Stimulated activated CD8-positive, alpha-beta memory T cell treated with anti-CD3 and anti-CD28 coated beads, Interleukin-15, amount 100 ng/mL, for 24 hours (primary cell): ENCODE results near the gene NADK.
"Not testable (repeated sequence)": the region's sequence is repeated elsewhere in the genome, so short reads cannot be mapped to it uniquely, and the experiment has no call there.

Source experiments
- DNase-seq: peaks from one replicate; pipeline ENCODE4 v3.0.0-alpha.2; 2020; ENCODE audit warnings: low read depth

The NADK gene

DNA sequence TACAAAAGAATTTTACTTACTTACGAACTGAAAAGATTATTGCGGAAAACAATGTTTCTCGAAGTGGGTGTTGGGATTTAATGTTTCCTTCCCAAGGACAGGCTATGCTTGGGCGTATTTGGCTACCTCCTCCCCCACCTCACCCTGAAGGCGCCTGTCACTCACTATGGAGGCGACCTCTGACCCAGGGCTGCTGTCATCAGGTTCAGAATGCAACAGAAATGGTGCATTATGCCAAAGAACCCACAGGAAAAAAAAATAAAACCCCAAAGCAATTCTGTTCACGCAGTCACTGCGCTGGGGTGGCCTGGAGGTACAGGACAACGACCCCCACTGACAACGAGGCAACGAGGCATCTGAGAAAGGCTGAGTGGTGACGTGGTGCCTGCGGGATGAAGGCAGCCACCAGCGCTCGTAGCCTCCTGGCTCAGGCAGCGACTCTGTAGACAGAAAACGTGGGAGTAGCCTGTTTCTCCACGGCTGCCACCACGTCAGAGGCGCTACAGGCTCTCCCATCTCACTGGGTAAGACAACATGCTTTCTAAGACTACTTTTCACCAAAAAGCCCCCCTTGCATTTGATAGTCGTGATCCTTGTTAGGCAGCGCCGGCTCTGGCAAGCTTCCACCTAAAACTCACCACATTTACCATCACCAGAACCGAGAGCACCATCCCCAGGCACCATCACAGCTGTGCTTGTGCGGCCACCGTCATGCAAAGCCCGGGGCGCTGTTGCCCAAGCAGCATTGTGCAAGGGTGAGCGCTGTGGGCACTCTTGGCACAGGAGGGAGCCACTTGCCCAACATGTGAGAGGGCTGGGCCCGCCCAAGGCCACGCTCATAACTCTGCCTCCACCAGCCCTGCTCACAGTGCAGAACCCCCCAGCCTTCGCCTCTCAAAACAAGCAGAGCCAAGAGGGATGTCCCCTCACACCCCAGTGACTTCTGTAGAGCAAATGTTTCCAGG lies 14.3 kb downstream of the NADK start:
- DNase-seq, result no peak

DNA sequence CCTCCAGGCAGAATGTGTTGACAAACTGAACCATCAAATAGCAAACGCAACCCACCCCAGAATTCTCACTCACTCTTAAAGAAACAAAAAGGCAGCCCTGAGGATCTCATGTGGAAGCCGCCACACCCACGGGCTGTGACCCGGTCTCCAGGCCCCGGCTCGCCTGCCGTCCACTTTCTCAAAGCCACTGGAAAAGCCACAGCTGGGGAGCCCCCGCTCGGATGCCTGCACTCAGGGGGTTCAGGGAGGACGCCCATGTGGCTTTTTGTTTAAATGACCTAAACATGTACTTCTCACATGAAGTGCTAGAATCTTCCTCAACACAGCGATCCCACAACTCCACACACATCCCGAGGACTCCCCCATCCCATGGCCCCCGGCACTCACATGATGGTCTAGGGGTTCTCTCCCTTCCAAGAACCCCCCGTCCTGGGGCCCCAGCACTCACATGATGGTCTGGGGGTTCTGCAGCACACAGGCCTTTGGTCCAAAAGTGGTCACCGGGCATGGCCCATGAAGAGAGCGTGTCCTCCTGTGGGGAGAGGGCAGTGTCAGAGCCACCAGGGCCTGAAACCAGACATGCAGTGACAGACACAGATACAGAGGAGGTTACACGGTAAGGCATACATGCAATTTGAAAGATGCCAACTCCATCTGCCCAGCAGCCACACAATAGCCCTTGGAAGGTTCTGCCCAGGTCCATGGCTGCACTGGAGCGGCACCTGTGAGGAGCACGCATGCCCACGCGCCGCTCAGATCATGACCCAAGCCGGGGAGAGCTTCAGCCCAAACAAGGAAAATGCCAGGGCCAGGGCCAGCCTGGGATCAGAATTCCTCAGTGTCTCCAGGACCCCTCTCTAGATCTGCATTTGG lies 16.5 kb downstream of the NADK start:
- DNase-seq, result no peak

DNA sequence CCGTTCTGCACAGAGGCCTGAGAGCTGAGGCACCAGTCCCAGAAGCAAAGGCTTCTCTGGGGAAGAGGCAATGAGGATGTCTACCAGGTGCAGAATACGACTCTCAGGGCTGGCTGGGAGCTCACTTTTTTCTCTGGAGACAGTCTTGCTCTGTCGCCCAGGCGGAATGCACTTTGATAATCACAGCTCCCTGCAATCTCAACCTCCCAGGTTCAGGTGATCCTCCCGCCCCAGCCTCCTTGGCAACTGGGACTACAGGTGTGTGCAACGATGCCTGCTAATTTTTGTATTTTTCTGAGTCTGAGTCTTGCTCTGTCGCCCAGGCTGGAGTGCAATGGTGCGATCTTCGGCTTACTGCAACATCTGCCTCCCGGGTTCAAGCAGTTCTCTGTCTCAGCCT lies 17.6 kb downstream of the NADK start:
- DNase-seq, result no peak

DNA sequence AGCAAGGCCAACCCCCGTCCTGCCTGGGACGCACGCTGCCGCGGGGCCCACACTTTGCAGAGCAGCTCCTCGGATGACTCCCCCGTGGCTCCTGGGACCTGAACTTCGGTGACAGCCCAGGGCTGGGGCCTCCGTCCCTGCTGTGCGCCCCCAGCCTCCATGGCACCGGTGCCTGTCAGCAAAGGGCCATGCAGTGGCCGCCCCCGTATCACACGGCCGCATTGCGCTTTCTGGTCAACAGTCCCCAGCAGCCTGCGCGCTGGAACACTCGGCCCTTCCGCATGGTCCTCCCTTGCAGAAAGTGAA lies 18.0 kb downstream of the NADK start:
- no peak for DNase-seq

DNA sequence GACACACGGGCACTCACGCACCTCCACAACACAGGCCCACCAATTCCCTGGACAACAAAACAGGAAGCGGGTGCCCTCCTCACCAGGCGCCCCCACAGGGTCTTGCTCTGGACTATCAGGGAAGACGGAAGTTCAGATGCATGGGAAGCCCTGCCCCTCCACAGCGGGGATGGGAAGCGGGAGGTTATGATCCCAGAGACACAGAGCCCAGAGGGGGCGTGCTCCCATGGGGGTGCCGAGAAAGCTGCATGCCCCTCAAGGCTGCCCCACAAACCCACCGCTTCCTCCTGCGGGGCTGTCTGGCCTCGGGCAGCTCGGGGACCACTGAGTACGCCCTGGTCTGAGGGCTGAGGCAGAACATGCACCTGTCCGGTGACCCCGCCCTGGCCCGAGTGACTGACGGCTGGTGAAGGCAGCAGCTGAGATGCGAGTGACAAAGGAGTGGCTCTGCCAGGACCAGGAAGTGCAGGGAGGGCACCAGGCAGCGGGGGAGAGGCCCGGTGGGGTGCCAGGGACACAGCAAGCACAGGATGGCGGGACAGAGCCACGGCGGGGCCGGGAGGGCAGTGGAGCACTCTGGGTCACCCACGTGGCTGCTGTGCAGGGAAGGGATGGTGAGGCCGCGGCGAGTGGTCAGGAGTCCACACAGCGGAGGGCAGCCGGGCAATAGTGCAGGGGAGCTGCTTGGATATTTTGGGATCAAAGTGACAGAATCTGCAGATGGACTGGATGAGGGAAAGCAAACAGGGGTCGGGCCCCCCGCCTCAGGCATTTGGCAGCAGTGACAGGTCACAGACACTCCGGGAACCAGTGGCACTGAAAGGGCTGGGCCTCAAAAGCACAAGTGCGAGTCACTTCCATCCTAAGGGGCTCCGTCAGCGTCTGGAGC lies 18.6 kb downstream of the NADK start:
- DNase-seq, result no peak

DNA sequence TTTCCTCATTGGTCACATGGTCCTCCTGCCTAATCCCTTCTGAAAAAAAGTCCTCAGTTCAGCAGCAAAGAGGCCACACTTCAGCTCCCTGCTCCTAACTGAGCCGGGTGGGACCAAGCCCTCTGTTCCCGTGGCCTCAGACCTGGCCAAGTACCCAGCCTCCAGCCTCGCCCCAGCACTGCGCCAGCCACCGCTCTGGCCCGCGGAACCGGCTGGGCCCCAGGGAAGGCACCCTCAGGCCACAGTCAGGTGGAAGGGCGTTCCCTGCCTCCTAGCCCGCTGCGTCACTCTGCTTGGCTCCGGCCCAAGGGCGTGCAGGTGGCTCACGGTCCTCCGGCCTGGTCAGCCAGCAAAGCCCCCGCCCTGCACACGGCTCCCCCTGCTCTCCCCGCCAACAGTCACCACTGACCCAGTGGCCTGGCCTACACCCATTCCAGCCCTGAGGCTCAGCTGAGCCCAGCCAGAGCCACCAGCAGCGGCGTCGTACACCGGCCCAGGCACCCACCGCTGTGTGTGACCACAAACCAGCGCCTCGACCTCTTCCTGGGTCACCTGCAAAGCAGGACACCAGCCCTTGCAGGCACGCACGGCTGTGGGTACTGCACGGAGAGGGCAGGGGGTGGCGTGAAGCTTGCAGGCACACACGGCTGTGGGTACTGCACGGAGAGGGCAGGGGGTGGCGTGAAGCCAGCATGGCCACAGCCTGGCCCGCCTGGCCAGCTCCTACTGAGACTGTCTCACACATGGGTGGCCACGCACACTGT lies 19.4 kb downstream of the NADK start:
- no peak for DNase-seq

DNA sequence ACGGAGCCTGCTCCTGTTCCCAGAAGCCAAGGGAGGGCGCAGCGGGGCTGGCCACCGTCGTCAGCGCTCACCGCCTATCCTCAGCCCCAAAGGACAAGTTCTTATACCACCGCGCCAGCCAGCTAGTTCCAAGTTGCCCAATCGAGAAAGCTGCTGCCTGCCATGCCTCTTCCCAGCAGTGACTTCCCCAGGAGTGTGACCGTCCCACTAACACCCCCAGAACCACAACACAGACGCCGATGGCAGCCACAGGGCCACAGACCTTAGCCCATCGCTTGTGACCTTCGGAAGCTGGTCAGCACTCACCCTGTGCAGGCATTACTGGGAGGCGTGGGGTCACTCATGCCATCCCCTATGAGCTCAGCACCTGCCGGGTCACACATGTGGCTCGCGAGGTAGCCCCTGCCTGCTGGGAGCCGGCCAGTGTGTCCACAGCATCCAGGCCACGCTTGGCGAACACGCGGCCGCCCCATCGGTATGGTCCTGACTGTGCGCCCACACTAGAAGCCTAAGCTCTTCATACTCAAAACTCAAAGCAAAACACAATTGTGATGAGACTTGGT lies 20.1 kb downstream of the NADK start:
- DNase-seq, result no peak

DNA sequence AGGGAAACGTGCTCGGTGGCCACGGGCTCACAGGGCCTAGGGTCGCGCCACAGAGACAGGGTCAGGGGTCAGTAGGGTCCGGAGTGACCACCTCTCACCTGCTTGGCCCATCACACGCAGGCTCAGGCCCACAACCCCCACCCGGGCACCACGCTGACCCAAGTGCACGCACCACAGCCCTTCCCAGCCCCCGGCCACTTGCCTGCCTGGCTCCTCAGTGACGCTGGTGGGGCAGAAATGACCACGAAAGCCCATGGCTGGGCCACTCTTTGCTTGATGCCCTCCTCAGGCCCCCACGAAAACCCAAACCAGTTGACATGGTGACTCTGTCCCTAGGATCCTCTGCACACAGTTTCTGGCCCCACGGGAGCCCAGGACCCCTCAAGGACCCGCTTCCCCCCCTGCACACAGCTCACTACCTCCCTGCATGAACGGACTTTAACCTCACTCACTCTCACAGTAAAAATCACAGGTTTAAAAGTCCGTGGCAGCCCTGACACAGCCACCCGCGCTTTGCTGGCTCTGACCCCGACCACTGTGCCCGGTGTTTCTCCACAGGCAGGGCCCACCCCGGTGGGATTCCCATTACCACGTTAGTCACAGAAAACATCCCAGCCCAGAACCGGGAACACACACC lies 20.7 kb downstream of the NADK start:
- DNase-seq, result no peak

DNA sequence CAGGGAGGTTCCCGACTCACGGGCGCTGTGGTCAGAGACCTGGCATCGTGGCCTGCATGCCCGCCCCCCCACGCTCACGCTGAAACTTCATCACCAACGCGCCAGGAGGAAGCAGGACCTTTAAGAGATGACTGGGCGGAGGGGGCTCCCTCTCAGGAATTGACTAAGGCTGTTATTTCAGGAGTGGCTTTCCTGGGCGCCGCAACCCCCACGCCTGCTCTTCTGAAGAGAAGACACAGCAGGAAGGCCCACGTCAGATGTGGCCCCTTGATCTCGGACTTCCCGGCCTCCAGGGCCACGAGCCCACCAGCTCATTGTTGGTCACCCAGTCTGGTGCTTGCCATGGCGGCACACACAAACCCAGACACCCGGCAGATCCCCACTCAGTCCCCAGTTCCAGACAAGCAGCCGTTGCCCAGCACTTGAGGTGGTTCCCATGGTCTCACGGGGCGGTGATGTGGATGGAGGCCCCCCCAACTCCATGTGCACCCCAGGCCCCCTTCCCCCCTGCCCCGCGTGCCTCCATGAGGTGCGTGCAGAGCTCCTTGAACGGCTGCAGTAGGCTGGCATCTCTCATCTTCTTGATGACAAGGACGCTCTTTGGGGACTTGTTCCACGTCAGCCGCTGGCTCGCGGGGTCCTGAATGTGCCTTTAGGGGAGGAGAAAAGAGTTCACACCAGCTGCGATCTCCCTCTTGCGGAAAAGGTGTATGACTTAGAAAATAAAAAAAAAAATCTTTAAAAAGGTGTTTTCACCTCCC lies 21.4 kb downstream of the NADK start:
- no peak for DNase-seq

DNA sequence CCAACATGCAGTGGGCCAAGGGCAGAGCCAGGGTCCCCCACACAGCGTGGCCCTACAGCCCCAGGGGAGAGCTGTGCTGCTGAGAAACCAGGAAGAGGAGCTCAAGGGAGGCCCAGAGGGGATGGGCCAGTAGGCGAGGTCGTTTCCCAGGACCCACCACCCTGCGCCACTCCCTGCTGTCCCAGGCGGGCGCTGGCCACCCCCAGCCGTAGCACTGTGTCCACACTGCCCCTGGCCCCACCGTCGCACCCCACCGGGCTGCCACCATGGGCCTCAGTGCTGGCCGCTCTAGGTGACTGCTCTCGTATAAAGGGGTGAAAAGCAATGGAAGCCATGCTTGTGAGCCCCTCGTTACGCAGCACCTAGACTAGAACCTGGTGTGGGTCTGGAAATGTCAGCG lies 22.4 kb downstream of the NADK start:
- no peak for DNase-seq

DNA sequence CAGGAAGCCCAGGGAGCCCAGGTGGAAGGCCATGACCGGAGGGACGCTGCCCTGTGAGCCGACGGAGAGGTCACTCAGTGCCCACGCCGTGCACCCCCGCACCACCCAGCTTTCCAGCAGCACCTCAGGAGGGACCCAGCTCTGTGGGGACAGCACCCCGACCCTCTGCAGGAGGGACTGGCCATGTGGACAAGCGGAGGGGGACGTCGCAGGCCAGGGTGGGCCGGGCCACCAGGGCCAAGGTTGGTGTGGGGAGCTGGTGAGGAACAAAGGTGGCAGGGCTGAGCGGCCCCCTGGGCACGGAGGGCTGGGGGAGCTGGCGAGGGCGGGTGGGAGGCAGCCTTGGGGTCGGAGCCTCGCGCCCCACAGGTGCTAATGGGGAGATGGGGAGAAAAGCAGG lies 22.8 kb downstream of the NADK start:
- DNase-seq, result no peak

DNA sequence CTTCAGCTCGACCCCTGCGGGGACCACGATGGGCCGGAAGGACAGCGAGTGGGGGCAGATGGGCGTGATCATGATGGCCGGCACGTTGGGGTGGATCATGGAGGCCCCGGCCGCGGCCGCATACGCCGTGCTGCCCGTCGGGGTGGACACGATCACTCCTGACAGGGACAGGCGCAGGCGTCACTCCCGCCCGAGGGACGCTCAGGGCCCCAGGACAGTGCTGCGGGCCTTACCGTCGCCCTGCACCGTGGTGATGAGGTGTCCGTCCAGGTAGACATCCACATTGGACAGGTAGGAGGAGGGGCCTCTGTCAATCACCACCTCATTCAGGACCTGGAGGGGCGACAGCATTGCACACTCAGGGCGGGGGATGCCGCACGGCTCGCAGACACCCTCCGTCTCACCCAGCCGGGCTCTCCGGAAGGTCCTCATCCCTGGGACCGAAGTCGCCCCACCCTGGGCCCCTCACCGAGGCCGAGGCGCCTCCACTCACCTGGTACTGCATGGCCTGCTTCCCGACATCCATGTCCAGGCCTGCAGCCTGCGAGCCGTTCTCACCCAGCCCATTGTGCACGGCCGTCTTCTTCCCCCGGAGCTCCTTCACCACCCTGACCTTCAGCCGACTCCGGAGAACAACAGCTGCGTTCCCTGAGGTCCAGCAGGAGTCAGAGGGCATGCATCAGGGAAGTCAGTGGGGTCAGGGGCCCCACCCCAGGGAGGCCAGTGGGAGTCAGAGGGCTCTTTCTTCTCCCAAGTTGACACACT lies 24.0 kb downstream of the NADK start:
- no peak for DNase-seq

DNA sequence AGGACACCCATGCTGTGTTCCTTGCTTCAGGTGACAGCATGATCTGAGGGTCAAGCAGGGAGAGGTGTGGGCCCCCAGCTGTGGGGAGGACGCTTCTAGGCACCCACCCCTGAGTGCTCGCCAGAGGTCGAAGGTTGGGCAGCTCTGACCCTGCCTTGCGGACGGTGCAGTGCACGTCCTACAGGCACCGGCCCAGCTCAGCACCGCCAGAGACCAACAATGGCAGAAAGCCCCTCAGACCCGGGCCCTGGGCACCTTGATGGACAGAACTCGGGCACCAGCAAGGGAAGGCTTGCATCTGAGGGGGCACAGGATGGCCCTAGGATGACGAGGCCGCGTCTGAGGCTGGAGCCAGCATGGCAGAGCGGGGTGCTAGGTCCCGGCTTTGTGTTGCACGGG lies 24.7 kb downstream of the NADK start:
- DNase-seq, result no peak

DNA sequence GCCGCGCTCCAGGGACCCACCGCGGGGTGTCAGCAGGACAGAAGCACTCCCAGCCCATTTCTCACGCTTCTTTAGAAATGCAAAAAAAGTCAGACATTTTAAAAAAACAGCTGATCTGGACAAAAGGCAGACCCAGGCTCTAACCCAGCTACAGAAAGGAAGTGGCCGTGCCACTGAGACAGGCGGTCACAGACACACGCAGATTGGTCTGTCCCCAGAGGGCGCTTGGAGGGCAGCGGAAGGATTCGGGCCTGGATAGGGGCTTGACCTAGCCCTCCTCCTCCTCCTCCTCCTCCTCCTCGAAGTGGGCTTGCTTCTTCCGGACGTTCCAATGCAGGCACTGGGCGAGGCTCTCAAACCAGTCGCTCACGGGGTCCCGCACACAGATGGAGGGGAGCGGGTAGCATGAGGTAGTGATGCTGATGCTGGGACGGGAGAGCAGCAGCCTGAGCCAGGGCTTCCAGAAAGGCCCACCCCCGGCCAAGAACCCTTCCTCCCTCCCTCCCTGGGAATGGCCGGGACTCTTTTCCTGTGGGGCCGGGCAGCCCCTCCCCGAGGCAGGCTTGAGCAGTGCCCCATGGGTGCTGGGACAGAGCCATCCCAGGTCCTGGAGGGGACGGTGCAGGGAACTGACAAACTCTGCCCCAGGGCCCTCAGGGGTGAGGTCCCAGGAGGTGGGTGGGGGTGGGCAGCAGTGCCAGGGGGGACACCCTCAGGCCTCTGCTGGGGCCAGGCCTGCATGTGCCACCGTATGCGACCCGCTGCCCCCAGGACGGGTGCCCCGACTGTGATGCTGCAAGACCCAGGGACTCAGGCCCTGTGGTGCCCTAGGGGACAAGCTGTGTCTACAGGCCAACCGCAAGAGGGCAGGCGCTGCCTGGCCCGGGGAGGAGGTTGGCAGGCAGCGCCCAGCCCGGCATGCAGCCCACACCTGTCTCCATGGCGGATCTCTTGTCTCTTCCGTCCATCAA lies 25.3 kb downstream of the NADK start:
- no peak for DNase-seq

DNA sequence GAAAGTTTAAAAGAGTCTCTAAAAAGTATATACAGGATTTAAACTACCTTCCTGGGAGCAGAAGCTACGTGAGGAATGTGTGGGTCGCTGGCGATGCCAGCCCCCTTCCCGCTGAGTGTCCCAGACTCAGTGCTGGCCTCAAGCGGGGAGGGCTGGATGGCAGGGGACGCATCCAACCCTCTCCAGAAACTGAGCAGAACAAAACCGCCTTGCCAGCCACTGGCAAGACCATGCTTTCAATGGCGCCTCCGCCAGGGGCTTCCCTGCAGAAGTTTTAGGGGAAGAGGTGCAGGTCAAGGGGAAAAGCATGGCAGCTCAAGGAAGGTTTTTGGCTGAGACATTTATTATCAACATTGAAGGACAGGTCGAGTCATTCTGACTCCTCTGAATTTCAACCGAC lies 26.1 kb downstream of the NADK start:
- DNase-seq, result no peak

DNA sequence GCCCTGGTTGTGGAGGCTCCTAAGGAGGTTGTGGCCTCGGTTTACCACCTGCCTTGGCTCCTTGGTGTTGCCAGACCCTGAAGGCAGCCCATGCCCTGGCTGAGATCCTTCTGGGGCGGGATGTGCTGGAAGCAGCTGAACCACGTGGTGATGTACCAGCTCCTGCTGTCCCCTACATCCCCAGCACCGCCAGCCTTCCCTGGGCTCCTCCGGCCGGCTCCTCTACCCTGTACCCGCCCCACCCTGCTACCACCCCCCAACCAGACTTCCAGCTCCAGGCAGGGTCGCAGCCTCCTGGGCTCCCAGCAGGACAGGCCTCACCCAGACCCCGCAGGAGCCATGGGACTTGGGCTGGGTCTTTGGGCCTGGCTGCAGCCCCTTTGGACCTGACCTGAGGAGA lies 28.3 kb downstream of the NADK start:
- DNase-seq, result not testable (repeated sequence)

DNA sequence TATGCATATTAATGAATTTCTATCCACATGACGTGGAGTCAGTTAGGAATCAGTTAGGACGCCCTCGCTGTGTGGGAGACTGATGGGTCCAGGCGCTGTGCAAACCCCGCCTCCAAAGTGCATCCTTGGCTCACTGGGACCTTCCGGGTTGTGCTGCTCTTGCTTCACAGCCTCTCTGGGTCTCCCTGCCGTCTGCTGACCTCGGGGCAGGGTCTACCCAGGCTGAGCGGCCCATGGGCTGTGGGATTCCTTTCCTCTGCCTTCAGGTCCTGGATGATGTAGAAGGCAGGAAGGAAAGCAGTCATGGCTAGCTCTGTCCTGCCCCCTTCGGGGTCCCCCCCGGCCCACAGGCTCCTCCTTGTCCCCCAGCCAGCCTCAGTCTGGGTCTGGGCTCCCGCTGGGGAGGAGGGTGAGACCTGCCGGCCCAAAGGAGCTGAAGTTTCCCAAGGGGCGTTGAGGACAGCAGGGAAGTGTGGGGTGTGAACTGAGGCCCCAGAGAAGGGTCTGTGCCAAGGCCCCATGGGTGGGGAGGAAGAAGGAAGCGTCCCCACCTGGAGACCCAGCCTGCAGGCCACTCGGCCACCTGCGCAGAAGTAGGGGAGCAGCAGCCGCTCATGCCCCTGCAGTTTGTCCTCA lies 29.5 kb downstream of the NADK start:
- DNase-seq, result no peak

DNA sequence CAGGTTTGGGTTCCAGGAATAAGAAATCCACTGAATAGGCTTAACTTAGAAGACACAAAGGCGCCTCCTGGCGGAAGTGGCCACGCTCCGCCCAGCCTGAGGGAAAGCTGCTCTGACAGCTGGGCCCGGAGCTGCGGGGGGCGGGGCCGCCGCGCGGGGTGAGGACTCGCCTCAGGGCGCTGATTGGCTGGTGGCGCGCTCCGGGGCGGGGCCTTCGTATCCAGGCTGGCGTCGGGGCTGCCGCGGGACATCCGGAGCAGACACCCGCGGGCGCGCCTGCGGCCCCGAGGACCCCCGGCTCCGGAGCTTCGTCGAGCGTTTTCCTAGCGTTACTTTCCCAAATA lies 31.7 kb downstream of the NADK start:
- DNase-seq, result not testable (repeated sequence)
